HL-60 (cell line): ENCODE data around the gene CADM1.

Experiments used
- GABPA ChIP-seq: IDR thresholded peaks from 2 replicates; pipeline ENCODE4 v1.6.1; 2012; ENCODE audit warnings: low read depth
- POLR2AphosphoS5 ChIP-seq: IDR thresholded peaks from 2 replicates; pipeline ENCODE4 v1.6.1; 2012; ENCODE audit warnings: low read depth
- SPI1 ChIP-seq: IDR thresholded peaks from 2 replicates; pipeline ENCODE4 v1.6.1; 2012; ENCODE audit warnings: low read depth, mild to moderate bottlenecking, borderline replicate concordance
- TF ChIP-seq, protein P1 (sequence below): IDR thresholded peaks from one replicate; pipeline ENCODE4 v1.5.1; 2011; ENCODE audit warnings: low read length, control low read depth, inconsistent platforms; ENCODE audit not compliant: insufficient read depth
- TF ChIP-seq, protein P2 (sequence below): IDR thresholded peaks from 2 replicates; pipeline ENCODE4 v1.6.1; 2012; ENCODE audit warnings: low read depth; ENCODE audit not compliant: insufficient replicate concordance

DNA sequence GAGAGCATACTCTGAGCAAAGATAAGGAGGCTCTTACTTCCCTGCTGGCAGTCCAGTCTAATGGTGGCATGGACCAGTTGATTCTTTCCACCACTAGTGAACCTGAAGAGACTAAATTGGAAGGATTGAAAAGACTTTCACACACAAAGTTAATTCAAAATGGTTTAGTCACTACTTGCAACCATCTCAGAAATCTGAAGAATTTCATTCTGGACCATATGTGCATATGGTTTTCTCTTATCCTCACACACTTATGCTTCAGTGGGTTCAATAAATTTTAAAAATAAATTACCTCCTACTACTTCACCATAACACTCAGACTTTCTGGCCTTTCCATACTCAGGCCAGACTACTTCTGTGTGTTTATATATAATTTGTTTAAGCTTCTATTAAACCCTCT lies 44.7 kb downstream of the CADM1 start:
- TF ChIP-seq, protein P1, sequence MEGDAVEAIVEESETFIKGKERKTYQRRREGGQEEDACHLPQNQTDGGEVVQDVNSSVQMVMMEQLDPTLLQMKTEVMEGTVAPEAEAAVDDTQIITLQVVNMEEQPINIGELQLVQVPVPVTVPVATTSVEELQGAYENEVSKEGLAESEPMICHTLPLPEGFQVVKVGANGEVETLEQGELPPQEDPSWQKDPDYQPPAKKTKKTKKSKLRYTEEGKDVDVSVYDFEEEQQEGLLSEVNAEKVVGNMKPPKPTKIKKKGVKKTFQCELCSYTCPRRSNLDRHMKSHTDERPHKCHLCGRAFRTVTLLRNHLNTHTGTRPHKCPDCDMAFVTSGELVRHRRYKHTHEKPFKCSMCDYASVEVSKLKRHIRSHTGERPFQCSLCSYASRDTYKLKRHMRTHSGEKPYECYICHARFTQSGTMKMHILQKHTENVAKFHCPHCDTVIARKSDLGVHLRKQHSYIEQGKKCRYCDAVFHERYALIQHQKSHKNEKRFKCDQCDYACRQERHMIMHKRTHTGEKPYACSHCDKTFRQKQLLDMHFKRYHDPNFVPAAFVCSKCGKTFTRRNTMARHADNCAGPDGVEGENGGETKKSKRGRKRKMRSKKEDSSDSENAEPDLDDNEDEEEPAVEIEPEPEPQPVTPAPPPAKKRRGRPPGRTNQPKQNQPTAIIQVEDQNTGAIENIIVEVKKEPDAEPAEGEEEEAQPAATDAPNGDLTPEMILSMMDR, result no peak
- TF ChIP-seq POLR2AphosphoS5 (no peak), SPI1 (no peak), GABPA (no peak)
- TF ChIP-seq, protein P2, sequence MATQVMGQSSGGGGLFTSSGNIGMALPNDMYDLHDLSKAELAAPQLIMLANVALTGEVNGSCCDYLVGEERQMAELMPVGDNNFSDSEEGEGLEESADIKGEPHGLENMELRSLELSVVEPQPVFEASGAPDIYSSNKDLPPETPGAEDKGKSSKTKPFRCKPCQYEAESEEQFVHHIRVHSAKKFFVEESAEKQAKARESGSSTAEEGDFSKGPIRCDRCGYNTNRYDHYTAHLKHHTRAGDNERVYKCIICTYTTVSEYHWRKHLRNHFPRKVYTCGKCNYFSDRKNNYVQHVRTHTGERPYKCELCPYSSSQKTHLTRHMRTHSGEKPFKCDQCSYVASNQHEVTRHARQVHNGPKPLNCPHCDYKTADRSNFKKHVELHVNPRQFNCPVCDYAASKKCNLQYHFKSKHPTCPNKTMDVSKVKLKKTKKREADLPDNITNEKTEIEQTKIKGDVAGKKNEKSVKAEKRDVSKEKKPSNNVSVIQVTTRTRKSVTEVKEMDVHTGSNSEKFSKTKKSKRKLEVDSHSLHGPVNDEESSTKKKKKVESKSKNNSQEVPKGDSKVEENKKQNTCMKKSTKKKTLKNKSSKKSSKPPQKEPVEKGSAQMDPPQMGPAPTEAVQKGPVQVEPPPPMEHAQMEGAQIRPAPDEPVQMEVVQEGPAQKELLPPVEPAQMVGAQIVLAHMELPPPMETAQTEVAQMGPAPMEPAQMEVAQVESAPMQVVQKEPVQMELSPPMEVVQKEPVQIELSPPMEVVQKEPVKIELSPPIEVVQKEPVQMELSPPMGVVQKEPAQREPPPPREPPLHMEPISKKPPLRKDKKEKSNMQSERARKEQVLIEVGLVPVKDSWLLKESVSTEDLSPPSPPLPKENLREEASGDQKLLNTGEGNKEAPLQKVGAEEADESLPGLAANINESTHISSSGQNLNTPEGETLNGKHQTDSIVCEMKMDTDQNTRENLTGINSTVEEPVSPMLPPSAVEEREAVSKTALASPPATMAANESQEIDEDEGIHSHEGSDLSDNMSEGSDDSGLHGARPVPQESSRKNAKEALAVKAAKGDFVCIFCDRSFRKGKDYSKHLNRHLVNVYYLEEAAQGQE, result no peak
